HepG2 (cell line): Measurements from ENCODE around the gene ZFYVE26. TPM values are rescaled to one million over a fixed set of nuclear protein-coding genes. Genes with fewer than 3 reads are reported as not detected.

Experiments
- CCDC6 ChIP-seq: sonication (generic); formaldehyde crosslinking; IDR thresholded peaks from 2 replicates; pipeline ENCODE4 v1.8.1; 2022; ENCODE audit warnings: mild to moderate bottlenecking, missing genetic modification reagents, moderate library complexity
- SIN3A ChIP-seq: IDR thresholded peaks from 2 replicates; pipeline ENCODE4 v1.6.1; 2011; ENCODE audit warnings: low read depth, mild to moderate bottlenecking, control low read depth, low read length, borderline replicate concordance
- SNAPC2 ChIP-seq: sonication (generic); formaldehyde crosslinking; IDR thresholded peaks from 2 replicates; pipeline ENCODE4 v1.8.1; 2022; ENCODE audit warnings: mild to moderate bottlenecking, missing genetic modification reagents
- TBX2 ChIP-seq: sonication (generic); formaldehyde crosslinking; IDR thresholded peaks from 2 replicates; pipeline ENCODE4 v1.5.0; 2020; ENCODE audit warnings: missing genetic modification reagents, mild to moderate bottlenecking, borderline replicate concordance
- ZMYM4 ChIP-seq: sonication (generic); formaldehyde crosslinking; IDR thresholded peaks from 2 replicates; pipeline ENCODE4 v1.8.1; 2023; ENCODE audit warnings: mild to moderate bottlenecking, missing genetic modification reagents
- ZNF224 ChIP-seq: sonication (generic); formaldehyde crosslinking; IDR thresholded peaks from 2 replicates; pipeline ENCODE4 v1.5.0; 2020; ENCODE audit warnings: mild to moderate bottlenecking, missing genetic modification reagents
- ZNF558 ChIP-seq: sonication (generic); formaldehyde crosslinking; IDR thresholded peaks from 2 replicates; pipeline ENCODE4 v1.9.0; 2022; ENCODE audit warnings: mild to moderate bottlenecking, missing genetic modification reagents, borderline replicate concordance
- ZNF564 ChIP-seq: sonication (generic); formaldehyde crosslinking; IDR thresholded peaks from 2 replicates; pipeline ENCODE4 v1.8.1; 2023; ENCODE audit warnings: mild to moderate bottlenecking, missing genetic modification reagents
- ZNF674 ChIP-seq: sonication (generic); formaldehyde crosslinking; IDR thresholded peaks from 2 replicates; pipeline ENCODE4 v1.5.0; 2020; ENCODE audit warnings: low read depth, mild to moderate bottlenecking, missing genetic modification reagents
- ZNF777 ChIP-seq: sonication (generic); formaldehyde crosslinking; IDR thresholded peaks from 2 replicates; pipeline ENCODE4 v1.4.0; 2020; ENCODE audit warnings: missing genetic modification reagents
- ZSCAN21 ChIP-seq: sonication (generic); formaldehyde crosslinking; IDR thresholded peaks from 2 replicates; pipeline ENCODE4 v1.8.0; 2022; ENCODE audit warnings: mild to moderate bottlenecking, missing genetic modification reagents, moderate library complexity, borderline replicate concordance
- polyA plus RNA-seq, 8 experiments: library from polyadenylated mRNA; depleted of rRNA in 3 of 8; stranded (reverse) in 7 of 8; unstranded in 1 of 8; fragments of >200 nt; fragmentation: Illumina TruSeq in 4 of 8; extraction: Trizol in 4 of 8; gene quantifications; 2 replicates each; pipeline versions ENCODE4 v1.2.1 to v1.2.3, GENCODE V29; 2011 to 2016; ENCODE audit warnings: low read depth in 4 of 8, missing spikeins in 1 of 8, mixed read lengths in 1 of 8; ENCODE audit not compliant: insufficient read depth in 1 of 8
- total RNA-seq, 5 experiments: library from RNA; depleted of rRNA; stranded (reverse); fragments of >200 nt; fragmentation: Illumina TruSeq; extraction: Trizol; gene quantifications; 2 replicates each; pipeline ENCODE4 v1.2.3, GENCODE V29; 2016; ENCODE audit warnings: low read depth in 1 of 5
- TF ChIP-seq, protein P1 (sequence below): IDR thresholded peaks from 2 replicates; pipeline ENCODE4 v1.6.1; 2016; ENCODE audit warnings: low read depth
- TF ChIP-seq, protein P2 (sequence below): sonication (generic); formaldehyde crosslinking; IDR thresholded peaks from 2 replicates; pipeline ENCODE4 v1.4.0; 2020; ENCODE audit warnings: mild to moderate bottlenecking, missing genetic modification reagents
- TF ChIP-seq, protein P3 (sequence below): sonication (generic); formaldehyde crosslinking; IDR thresholded peaks from 2 replicates; pipeline ENCODE4 v1.5.1; 2020; ENCODE audit warnings: mild to moderate bottlenecking, missing genetic modification reagents, borderline replicate concordance

Gene ZFYVE26
- total and polyA plus RNA-seq, 2 of the 13 experiments (the other 11 are each of a cell fraction or from before 2014, with no cell fraction given), result 13.6 to 16.4 TPM

DNA sequence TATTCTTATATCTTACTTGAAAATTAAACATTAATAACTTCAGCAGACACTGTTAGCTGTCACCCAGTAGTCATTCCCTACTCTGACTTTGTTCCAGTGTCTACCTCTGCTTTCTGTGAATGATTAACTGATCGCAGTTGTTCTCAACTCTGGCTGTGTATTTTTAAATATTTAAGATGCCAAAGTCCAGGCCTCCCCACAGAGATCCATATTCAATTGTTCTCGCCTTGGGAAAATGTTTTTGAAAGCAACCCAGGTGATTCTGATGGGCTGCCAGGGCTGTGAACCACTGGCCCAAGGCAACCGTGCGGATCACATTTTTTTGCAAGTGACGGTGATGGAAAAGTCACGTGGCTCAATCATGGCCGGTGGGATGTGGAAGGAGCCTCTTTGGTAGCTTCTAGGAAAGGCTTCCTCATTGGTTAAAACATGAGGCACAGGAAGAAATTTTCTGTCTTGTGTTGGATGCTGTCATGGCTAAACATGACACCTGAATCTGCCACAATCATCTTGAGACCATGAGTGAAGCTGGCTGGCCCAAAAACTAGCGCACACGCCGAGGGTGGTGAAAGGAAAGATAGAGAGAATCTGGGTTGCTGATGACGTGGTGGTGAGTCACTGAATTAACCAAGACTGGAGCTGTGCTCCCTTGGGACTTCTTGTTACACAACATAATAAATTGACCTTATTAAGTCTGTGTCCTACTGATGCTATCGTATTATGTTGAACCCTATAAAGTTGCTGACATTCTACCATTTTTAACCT lies 77.5 kb downstream of the ZFYVE26 start (continued):
- TF ChIP-seq ZNF674 (CRISPR knock-in tag) (no peak), TBX2 (CRISPR knock-in tag) (peak; percentile 83; the same call in 1 of the 2 replicates), ZSCAN21 (no peak), SNAPC2 (CRISPR knock-in tag) (0 out of 2 replicates have a peak, but pooled peaks have one; percentile 55), SIN3A (no peak), CCDC6 (no peak), ZNF564 (CRISPR knock-in tag) (no peak), ZMYM4 (CRISPR knock-in tag) (peak; percentile 95), ZNF777 (CRISPR knock-in tag) (no peak), ZNF558 (CRISPR knock-in tag) (no peak), ZNF224 (CRISPR knock-in tag) (no peak)
- TF ChIP-seq, protein P1, sequence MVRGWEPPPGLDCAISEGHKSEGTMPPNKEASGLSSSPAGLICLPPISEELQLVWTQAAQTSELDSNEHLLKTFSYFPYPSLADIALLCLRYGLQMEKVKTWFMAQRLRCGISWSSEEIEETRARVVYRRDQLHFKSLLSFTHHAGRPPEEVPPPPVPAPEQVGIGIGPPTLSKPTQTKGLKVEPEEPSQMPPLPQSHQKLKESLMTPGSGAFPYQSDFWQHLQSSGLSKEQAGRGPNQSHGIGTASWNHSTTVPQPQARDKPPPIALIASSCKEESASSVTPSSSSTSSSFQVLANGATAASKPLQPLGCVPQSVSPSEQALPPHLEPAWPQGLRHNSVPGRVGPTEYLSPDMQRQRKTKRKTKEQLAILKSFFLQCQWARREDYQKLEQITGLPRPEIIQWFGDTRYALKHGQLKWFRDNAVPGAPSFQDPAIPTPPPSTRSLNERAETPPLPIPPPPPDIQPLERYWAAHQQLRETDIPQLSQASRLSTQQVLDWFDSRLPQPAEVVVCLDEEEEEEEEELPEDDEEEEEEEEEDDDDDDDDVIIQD, result peak; percentile 61; the same call in 1 of the 2 replicates
- TF ChIP-seq, protein P2, sequence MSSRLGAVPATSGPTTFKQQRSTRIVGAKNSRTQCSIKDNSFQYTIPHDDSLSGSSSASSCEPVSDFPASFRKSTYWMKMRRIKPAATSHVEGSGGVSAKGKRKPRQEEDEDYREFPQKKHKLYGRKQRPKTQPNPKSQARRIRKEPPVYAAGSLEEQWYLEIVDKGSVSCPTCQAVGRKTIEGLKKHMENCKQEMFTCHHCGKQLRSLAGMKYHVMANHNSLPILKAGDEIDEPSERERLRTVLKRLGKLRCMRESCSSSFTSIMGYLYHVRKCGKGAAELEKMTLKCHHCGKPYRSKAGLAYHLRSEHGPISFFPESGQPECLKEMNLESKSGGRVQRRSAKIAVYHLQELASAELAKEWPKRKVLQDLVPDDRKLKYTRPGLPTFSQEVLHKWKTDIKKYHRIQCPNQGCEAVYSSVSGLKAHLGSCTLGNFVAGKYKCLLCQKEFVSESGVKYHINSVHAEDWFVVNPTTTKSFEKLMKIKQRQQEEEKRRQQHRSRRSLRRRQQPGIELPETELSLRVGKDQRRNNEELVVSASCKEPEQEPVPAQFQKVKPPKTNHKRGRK (CRISPR knock-in tag), result peak; percentile 68; the same call in 1 of the 2 replicates
- TF ChIP-seq, protein P3, sequence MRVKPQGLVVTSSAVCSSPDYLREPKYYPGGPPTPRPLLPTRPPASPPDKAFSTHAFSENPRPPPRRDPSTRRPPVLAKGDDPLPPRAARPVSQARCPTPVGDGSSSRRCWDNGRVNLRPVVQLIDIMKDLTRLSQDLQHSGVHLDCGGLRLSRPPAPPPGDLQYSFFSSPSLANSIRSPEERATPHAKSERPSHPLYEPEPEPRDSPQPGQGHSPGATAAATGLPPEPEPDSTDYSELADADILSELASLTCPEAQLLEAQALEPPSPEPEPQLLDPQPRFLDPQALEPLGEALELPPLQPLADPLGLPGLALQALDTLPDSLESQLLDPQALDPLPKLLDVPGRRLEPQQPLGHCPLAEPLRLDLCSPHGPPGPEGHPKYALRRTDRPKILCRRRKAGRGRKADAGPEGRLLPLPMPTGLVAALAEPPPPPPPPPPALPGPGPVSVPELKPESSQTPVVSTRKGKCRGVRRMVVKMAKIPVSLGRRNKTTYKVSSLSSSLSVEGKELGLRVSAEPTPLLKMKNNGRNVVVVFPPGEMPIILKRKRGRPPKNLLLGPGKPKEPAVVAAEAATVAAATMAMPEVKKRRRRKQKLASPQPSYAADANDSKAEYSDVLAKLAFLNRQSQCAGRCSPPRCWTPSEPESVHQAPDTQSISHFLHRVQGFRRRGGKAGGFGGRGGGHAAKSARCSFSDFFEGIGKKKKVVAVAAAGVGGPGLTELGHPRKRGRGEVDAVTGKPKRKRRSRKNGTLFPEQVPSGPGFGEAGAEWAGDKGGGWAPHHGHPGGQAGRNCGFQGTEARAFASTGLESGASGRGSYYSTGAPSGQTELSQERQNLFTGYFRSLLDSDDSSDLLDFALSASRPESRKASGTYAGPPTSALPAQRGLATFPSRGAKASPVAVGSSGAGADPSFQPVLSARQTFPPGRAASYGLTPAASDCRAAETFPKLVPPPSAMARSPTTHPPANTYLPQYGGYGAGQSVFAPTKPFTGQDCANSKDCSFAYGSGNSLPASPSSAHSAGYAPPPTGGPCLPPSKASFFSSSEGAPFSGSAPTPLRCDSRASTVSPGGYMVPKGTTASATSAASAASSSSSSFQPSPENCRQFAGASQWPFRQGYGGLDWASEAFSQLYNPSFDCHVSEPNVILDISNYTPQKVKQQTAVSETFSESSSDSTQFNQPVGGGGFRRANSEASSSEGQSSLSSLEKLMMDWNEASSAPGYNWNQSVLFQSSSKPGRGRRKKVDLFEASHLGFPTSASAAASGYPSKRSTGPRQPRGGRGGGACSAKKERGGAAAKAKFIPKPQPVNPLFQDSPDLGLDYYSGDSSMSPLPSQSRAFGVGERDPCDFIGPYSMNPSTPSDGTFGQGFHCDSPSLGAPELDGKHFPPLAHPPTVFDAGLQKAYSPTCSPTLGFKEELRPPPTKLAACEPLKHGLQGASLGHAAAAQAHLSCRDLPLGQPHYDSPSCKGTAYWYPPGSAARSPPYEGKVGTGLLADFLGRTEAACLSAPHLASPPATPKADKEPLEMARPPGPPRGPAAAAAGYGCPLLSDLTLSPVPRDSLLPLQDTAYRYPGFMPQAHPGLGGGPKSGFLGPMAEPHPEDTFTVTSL, result no peak; the same call in 1 of the 2 replicates
